Mesendoderm (in vitro differentiated cells): ENCODE data around the gene AVPR2.

ENCODE experiments used
- DNase-seq: peaks from one replicate; pipeline ENCODE4 v3.0.0; 2013
- H2AK5ac ChIP-seq: 2 replicates; pipeline ENCODE4 v1.6.1; 2013; ENCODE audit warnings: low read length, inconsistent platforms
- H2BK120ac ChIP-seq: 2 replicates; pipeline ENCODE4 v1.6.1; 2013; ENCODE audit warnings: low read depth, mild to moderate bottlenecking, low read length, moderate library complexity, mixed read lengths
- H2BK15ac ChIP-seq: replicated peaks from 2 replicates; pipeline ENCODE4 v1.6.1; 2013; ENCODE audit warnings: low read depth, mild to moderate bottlenecking, moderate library complexity
- H2BK5ac ChIP-seq: 2 replicates; pipeline ENCODE4 v1.6.1; 2013; ENCODE audit warnings: low read length, inconsistent platforms
- H3K18ac ChIP-seq: 2 replicates; pipeline ENCODE4 v1.6.1; 2013; ENCODE audit warnings: mild to moderate bottlenecking, low read length, mixed read lengths
- H3K23ac ChIP-seq: one replicate; pipeline ENCODE4 v1.6.1; 2013; ENCODE audit warnings: low read length
- H3K27ac ChIP-seq: 2 replicates; pipeline ENCODE4 v1.5.1; 2013; ENCODE audit warnings: low read depth, mild to moderate bottlenecking, inconsistent platforms, low read length, moderate library complexity
- H3K27me3 ChIP-seq: 2 replicates; pipeline ENCODE4 v1.6.1; 2013; ENCODE audit warnings: low read length, control low read depth, mild to moderate bottlenecking, inconsistent platforms; ENCODE audit not compliant: insufficient read depth, poor library complexity
- H3K36me3 ChIP-seq: 2 replicates; pipeline ENCODE4 v1.6.1; 2013; ENCODE audit warnings: low read length, inconsistent platforms; ENCODE audit not compliant: control insufficient read depth, insufficient read depth
- H3K4ac ChIP-seq: one replicate; pipeline ENCODE4 v1.6.1; 2013; ENCODE audit warnings: low read depth, mild to moderate bottlenecking, low read length, moderate library complexity
- H3K4me1 ChIP-seq: 2 replicates; pipeline ENCODE4 v1.6.1; 2013; ENCODE audit warnings: low read depth, low read length, inconsistent platforms; ENCODE audit not compliant: control insufficient read depth
- H3K4me2 ChIP-seq: 2 replicates; pipeline ENCODE4 v1.6.1; 2013; ENCODE audit warnings: low read length
- H3K4me3 ChIP-seq: 2 replicates; pipeline ENCODE4 v1.5.1; 2013; ENCODE audit warnings: mild to moderate bottlenecking, low read length
- H3K56ac ChIP-seq: one replicate; pipeline ENCODE4 v1.6.1; 2013; ENCODE audit warnings: low read length
- H3K79me1 ChIP-seq: 2 replicates; pipeline ENCODE4 v1.6.1; 2013; ENCODE audit warnings: low read length, inconsistent platforms
- H3K79me2 ChIP-seq: 2 replicates; pipeline ENCODE4 v1.6.1; 2013; ENCODE audit warnings: mild to moderate bottlenecking, low read length; ENCODE audit not compliant: control insufficient read depth, insufficient read depth
- H3K9ac ChIP-seq: 2 replicates; pipeline ENCODE4 v1.6.1; 2013; ENCODE audit warnings: low read length, inconsistent platforms
- H4K5ac ChIP-seq: one replicate; pipeline ENCODE4 v1.6.1; 2013; ENCODE audit warnings: low read length
- H4K8ac ChIP-seq: one replicate; pipeline ENCODE4 v1.6.1; 2013; ENCODE audit warnings: low read depth, mild to moderate bottlenecking, control low read depth, low read length, moderate library complexity
- WGBS: extraction: QIAGEN DNeasy Blood & Tissue Kit; methylation state at CpG from one replicate; pipeline ENCODE4 v1.1.7; 2013; ENCODE audit warnings: low lambda C conversion rate, missing lambda C conversion rate; ENCODE audit not compliant: insufficient coverage; ENCODE audit errors: extremely low coverage; 5-methylcytosine and 5-hydroxymethylcytosine counted together

AVPR2 gene

DNA sequence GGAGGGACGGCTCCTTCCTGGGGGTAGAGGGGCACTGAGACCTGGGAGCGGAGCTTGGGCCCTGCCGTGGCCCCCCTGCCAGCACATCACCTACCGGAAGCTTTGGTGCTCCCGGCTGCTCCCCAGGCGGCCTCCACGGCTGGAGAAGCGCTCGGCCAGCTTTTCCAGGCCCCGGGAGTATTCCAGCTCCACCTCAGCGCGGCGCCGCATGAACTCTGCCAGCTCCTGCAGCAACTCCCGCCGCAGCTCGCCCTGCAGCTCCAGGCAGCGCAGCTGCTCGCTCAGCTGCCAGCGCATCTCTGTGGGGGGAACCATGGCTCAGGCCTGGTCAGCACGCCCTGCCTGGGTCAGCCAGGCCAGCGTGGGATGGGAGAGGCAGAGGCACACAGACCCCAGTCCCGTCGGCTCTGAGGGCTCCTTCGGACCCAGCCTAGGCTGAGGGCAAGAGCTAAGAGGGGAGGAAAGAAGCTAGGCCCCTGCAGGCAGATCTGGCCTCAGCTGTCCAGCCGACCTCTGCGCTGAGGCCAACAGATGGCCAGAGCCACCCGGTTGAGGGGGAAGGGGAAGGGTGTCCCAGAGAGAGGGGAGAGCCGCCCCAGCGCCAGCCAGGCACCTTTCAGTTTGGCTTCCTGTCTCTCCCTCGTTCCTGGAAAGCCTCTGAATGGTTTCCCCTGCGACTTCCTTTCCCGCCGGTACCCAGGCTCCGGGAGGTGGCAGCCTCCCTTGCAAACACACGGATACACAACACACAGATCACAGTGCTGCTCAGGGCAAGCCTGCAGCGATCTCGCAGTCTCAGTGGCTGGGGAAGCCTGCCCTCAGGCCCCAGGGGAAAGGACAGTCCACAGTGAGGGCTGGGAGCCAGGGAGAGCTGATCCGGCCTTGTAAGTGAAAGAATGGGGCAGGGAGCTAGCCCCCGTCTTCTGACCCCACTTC is 17.3 kb downstream of the AVPR2 start:
- H3K27me3 ChIP-seq, result no peaks in the 10 kb centered on the region
- H3K4me1 ChIP-seq, result peaks cover 3% of the 10 kb centered on the region
- no CpG with 5 or more reads among the region's 40 CpGs for WGBS

DNA sequence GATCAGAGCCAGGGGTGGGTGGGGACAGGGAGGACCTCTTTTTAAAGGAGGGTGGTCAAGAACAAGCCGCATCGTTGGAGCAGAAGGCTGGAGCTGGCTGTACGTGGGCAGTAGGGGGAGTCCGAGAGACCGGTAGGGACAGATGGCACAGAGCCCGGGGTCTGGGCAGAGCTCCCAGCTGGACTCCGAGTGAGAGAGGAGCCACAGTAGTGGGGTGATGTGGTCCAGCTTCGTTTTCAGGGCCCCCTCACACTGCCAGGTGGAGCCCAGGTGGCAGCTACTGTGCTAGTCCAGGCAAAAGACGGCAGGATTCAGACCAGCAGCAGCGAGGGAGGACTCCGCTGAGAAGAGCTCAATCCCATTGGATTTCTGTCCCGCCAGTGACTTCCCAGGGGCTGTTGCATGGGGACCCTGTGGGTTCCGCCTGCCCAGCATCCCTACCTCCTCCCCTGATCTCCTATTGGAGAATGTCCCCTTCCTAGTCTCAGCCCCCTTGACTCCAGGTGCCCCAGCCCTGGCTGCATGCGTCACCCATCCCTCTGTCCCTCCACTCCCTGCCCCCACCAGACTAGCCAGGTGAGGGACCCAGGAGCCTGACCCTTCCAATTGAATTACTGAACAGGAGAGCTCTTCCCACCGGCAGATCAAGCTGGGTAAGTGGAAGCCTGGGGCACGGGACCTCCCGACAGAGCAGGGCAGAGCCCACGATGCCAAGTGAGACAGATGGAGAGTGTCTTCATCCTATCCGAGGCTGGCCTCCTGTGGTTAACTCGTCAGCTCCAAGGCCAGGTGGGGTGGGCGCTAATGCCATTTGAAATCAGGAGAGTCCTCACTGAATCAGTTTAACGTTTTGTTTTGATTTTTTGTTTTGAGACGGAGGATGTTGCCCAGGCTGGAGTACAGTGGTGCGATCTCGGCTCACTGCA is 18.7 kb downstream of the AVPR2 start:
- Histone ChIP-seq H3K4me2 (no peak overlapping the region), H2BK5ac (no peak overlapping the region), H3K4me3 (no peak overlapping the region), H3K27me3 (no peaks in the 10 kb centered on the region), H3K79me2 (no peaks in the 10 kb centered on the region), H4K8ac (no peak overlapping the region), H4K5ac (no peak overlapping the region), H3K36me3 (no peaks in the 10 kb centered on the region), H3K4me1 (peaks cover 3% of the 10 kb centered on the region), H3K27ac (no peak overlapping the region), H2AK5ac (no peak overlapping the region), H3K56ac (no peak overlapping the region), H3K23ac (no peak overlapping the region), H2BK15ac (no peak overlapping the region), H3K9ac (no peak overlapping the region), H3K18ac (no peak overlapping the region), H3K4ac (no peak overlapping the region), H2BK120ac (no peak overlapping the region), H3K79me1 (peaks cover 1% of the 10 kb centered on the region)
- no CpG with 5 or more reads among the region's 25 CpGs for WGBS
- DNase-seq, result no peak

More for the DNA sequence above, 17.3 kb downstream of the AVPR2 start:
- Histone ChIP-seq H4K8ac (no peak overlapping the region), H2BK120ac (no peak overlapping the region), H2BK5ac (no peak overlapping the region), H2AK5ac (no peak overlapping the region), H3K9ac (no peak overlapping the region), H3K4ac (no peak overlapping the region), H3K79me2 (no peaks in the 10 kb centered on the region), H3K23ac (no peak overlapping the region), H3K36me3 (no peaks in the 10 kb centered on the region), H4K5ac (no peak overlapping the region), H3K79me1 (peaks cover 1% of the 10 kb centered on the region), H3K4me2 (no peak overlapping the region), H3K56ac (no peak overlapping the region), H2BK15ac (no peak overlapping the region), H3K27ac (no peak overlapping the region), H3K4me3 (no peak overlapping the region), H3K18ac (no peak overlapping the region)
- DNase-seq, result no peak

DNA sequence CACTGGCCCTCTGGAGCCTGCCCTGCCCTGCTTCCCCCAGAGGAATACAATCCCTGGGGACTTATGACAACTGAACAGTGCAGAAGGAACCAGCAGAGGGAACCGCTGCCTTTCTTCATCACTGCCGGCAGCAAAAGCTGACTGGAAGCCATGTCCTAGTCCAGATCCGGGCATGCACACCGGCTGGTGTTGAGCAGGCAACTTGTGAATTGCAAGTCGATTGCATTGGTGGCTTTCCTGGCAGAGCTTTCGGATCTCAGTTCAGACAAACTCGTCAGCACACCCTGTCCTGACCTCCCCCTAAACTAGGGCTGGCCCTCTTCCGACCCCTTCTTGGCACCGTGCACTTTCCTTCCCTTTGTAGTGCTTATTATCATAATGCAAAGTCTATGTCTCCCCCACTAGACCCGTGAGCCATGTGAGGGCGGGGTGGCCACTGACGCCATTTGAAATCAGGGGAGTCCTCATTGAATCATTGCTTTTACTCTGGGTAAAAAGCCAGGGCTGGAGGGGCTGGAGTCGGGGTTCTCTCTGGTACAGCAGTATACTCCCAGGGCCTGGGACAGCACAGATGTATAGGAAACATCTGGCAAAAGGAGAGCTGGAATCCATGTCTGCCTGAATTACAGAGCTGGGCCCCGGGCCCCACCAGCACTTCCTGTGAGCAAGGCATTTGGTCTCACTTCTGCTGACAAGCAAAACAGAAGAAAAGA is 19.8 kb downstream of the AVPR2 start:
- peak; percentile 69 for DNase-seq
- Histone ChIP-seq H4K5ac (no peak overlapping the region), H3K4me2 (no peak overlapping the region), H2BK15ac (no peak overlapping the region), H2BK5ac (no peak overlapping the region), H3K4ac (no peak overlapping the region), H3K79me2 (no peaks in the 10 kb centered on the region), H3K27me3 (no peaks in the 10 kb centered on the region), H3K36me3 (no peaks in the 10 kb centered on the region), H3K56ac (peak overlapping the region; percentile 60), H3K4me1 (peaks cover 3% of the 10 kb centered on the region), H3K27ac (no peak overlapping the region), H4K8ac (no peak overlapping the region), H3K79me1 (peaks cover 1% of the 10 kb centered on the region), H3K9ac (no peak overlapping the region), H3K18ac (no peak overlapping the region), H2BK120ac (no peak overlapping the region), H3K23ac (no peak overlapping the region), H2AK5ac (no peak overlapping the region), H3K4me3 (no peak overlapping the region)
- no CpG with 5 or more reads among the region's 14 CpGs for WGBS

DNA sequence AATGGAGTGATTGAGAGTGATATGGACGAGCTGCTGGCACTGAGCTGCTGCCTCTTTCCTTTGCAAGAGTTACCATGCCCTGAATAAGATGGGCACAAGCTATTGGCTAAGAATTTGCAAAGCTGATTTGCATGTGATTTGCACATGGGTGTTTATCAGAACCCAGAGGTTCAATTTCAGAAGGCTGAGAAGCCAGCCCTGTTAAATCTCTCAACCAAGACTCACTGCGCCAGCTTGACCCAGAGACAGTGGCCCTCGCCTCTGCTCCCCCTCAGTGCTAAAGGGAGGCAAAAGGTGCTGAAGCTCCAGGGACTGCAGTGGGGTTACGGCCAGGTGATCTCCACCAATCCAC is 20.9 kb downstream of the AVPR2 start:
- peak overlapping the region; percentile 70 for H3K4ac ChIP-seq
- peaks cover 3% of the 10 kb centered on the region for H3K4me1 ChIP-seq
- no peaks in the 10 kb centered on the region for H3K36me3 ChIP-seq
- H4K8ac ChIP-seq, result no peak overlapping the region
- peak overlapping the region; percentile 19 for H3K4me2 ChIP-seq
- H2BK120ac ChIP-seq, result no peak overlapping the region
- no peak for DNase-seq
- H3K27me3 ChIP-seq, result no peaks in the 10 kb centered on the region
- H3K23ac ChIP-seq, result no peak overlapping the region
- H3K9ac ChIP-seq, result peak overlapping the region; percentile 87
- no peak overlapping the region for H2BK15ac ChIP-seq
- peak overlapping the region; percentile 86 for H3K56ac ChIP-seq
- no peak overlapping the region for H2AK5ac ChIP-seq
- peaks cover 1% of the 10 kb centered on the region for H3K79me1 ChIP-seq
- peak overlapping the region; percentile 32 for H3K4me3 ChIP-seq
- no peak overlapping the region for H3K27ac ChIP-seq
- WGBS, result no CpG with 5 or more reads among the region's 4 CpGs
- H3K18ac ChIP-seq, result peak overlapping the region; percentile 47
- no peaks in the 10 kb centered on the region for H3K79me2 ChIP-seq
- no peak overlapping the region for H2BK5ac ChIP-seq
- no peak overlapping the region for H4K5ac ChIP-seq

DNA sequence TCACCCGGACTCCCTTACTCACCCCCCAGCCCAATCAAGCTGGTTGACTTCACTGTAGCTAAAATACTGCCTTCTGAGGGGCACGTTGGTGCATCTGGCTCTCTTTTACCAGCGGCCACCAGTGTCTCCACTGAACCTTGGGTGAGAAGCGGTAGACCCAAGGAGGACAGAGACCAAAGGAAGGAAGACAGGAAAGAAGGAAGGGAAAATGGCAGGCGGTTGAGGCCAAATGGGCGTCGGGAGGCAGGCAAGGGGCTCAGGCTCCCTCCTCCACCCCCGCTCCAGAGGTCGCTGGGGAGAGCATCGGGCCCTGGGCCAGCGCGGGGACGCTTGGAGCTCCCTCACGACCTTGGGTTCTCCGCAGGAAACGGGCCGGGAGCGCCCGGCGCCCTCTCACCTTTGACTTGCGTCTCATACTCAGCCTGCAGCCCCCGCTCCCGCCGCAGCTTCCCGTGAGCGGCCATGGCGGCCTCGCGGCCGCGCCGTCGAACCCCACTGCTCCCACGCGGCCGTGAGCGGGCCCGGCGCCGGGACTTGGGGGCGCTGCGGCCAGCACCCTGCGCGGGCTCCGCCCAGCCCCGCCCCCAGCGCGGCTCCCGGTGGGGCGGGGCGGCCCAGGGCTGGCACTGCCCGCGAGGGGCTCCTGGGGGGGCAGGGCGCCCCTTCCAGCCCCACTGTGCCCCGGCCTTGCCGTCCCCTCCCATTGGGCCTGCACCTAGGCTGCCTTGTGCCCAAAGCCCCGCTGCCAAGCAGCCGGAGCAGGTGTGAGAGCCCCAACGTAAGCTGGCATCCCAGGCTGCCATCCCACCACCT is 21.5 kb downstream of the AVPR2 start, which contains the start of gene ARHGAP4:
ARHGAP4 (minus strand) TSS at position 526 of the 813 bp plus-strand sequence; CDS start at position 464, 62 bp downstream.
- no peak within 1 kb of the TSS for H4K5ac ChIP-seq
- H3K4ac ChIP-seq, result peak within 1 kb of the TSS; percentile 77
- H4K8ac ChIP-seq, result no peak within 1 kb of the TSS
- peak within 1 kb of the TSS; percentile 97 for H3K56ac ChIP-seq
- no peak within 1 kb of the TSS for H2BK120ac ChIP-seq
- peak within 1 kb of the TSS; percentile 64 for H3K4me2 ChIP-seq
- no peak within 1 kb of the TSS for H2AK5ac ChIP-seq
- DNase-seq, result peak; percentile 73
- peak within 1 kb of the TSS; percentile 32 for H3K4me3 ChIP-seq
- H2BK5ac ChIP-seq, result no peak within 1 kb of the TSS
- H3K79me2 ChIP-seq, result no peaks in the 10 kb centered on the region
- peaks cover 3% of the 10 kb centered on the region for H3K4me1 ChIP-seq
- peaks cover 1% of the 10 kb centered on the region for H3K79me1 ChIP-seq
- H3K27ac ChIP-seq, result peak within 1 kb of the TSS; percentile 96
- no peak within 1 kb of the TSS for H3K23ac ChIP-seq
- H2BK15ac ChIP-seq, result peak within 1 kb of the TSS; percentile 10
- no peaks in the 10 kb centered on the region for H3K36me3 ChIP-seq
- peak within 1 kb of the TSS; percentile 94 for H3K9ac ChIP-seq
- H3K27me3 ChIP-seq, result no peaks in the 10 kb centered on the region
- H3K18ac ChIP-seq, result peak within 1 kb of the TSS; percentile 56
- no CpG with 5 or more reads among the region's 59 CpGs for WGBS
